Islet precursor cell (in vitro differentiated cells): ENCODE results near the gene NEK9.

Experiments
- DNase-seq: peaks from one replicate; pipeline ENCODE4 v3.0.0-alpha.2; 2018

The NEK9 gene

DNA sequence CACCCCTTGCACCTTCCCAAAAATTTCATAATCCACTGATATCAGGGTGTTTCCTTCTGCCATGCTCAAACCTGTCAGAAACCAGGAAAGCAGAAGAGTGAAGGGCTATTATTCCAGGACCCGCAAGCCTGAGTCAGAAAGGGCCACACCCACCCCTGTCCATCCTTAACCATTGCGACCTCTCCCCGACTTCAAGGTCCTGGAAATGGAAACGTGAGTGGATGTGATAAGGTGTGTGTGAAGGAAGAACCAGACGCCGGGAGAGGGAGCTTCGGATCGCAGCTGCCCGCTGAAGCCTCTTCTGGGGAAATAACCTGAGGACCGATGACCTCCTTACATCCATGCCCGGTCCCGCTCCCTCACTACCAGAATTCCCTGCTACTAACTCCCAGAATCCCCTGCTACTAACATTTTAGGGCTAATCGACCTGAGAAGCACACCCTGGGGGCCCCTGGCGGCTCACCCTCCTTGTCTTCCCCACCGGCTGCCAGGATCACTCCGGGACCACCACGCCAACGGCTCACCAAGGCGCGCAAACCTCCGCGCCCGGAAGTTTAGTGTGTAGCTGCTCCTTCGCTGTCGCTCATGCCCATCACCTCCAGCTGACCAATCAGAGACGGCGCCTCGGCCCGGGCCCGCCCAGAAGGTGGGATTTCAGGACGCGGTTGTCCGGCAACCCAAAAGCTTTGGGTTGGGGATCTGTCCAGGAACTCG, 63.2 kb downstream of the NEK9 start, which contains the start of gene ACYP1:
Gene ACYP1, minus strand, starts transcription at position 534 of the 714 bp plus-strand sequence. Its CDS starts 471 bp downstream, at position 63.
- DNase-seq: peak; percentile 96

- no peak for DNase-seq
These were observed 63.8 kb downstream of the NEK9 start for GRCh38 chr14:75063013-75063412.

- DNase-seq: no peak
These were observed 66.4 kb downstream of the NEK9 start for GRCh38 chr14:75060420-75060819.

DNA sequence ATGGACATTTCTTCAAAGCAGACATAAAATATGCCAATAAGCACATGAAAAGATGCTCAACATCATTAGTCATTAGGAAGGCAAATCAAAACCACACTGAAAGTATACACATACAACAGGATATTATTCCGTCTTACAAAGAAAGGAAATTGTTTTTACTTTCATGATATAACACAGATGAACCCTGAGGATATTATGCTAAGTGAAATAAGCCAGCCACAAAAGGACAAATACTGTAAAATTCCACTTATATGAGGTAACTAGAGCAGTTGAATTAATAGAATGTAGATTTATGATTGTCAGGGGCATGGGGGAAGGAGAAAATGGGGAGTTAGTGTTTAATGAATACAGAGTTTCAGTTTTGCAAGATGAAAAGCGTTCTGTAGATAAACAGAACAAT, 67.2 kb downstream of the NEK9 start:
- DNase-seq: no peak

GRCh38 chr14:75054421-75054820, 72.4 kb downstream of the NEK9 start:
- DNase-seq: no peak

- DNase-seq: no peak
These were observed 73.2 kb downstream of the NEK9 start for GRCh38 chr14:75053396-75054291.

- DNase-seq: no peak
These were observed 75.3 kb downstream of the NEK9 start for GRCh38 chr14:75051556-75051899.

DNA sequence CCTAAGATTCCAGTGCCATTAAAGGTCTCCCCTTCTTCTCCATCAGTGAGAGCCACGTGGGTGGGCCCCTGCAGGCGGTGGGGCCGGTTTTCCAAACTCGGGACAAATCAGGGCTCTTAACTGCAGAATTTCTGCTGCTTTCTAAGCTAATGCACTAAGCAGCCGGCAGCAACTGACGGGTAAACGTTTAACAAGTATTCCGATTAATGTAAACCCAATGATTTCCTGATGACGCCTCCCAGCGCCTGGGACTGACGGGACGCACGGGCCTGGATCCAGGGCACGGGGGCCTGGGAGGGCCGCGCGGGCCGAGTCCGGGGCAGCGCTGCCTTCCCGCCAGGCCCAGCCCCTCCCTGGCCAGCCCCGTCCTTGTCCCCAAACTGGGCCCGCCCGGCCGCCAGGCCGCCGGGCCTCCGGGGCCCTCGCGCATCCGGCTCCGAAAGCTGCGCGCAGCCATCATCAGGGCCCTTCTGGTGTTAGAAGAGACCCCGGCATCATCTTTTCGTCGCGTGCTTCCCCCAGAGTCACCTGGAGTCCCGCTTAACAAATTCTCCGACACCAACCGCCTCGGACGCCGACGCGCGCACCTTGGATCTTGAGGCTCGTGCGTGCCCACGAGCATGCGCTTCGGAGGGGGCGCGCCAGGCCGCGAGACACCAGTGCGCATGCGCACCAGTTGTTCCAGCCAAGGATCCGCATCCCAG, 75.8 kb downstream of the NEK9 start, which contains the start of gene MLH3:
Gene MLH3, minus strand, starts transcription at position 616 of the 704 bp plus-strand sequence. CDS start 1,812 bp downstream, outside the sequence.
- DNase-seq: peak; percentile 87

GRCh38 chr14:75049731-75050201, 77.1 kb downstream of the NEK9 start:
- DNase-seq: no peak

GRCh38 chr14:75049136-75049535, 77.7 kb downstream of the NEK9 start:
- no peak for DNase-seq

GRCh38 chr14:75048101-75048500, 78.7 kb downstream of the NEK9 start:
- no peak for DNase-seq

GRCh38 chr14:75047506-75047905, 79.3 kb downstream of the NEK9 start:
- no peak for DNase-seq

GRCh38 chr14:75046899-75047298, 79.9 kb downstream of the NEK9 start:
- DNase-seq: no peak

DNA sequence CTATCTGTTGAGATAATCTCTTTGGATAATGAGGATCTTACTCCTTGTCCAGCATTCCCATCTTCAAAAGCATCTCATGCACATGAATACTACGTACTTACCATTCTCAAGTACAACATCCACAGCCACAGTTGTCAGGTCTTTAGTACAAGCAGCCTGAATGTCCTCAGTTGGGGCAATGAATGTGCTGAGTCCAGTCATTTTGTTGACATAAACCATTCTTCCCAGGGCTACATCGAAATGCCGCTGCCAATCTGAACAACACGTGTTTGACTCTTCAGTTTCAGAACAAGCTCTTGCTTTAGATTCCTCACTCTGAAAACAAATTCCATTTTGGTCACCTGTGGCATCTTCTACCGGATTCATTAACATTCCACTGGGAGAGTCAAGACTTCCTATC, 80.6 kb downstream of the NEK9 start:
- no peak for DNase-seq

GRCh38 chr14:75044752-75045151, 82.1 kb downstream of the NEK9 start:
- no peak for DNase-seq

DNA sequence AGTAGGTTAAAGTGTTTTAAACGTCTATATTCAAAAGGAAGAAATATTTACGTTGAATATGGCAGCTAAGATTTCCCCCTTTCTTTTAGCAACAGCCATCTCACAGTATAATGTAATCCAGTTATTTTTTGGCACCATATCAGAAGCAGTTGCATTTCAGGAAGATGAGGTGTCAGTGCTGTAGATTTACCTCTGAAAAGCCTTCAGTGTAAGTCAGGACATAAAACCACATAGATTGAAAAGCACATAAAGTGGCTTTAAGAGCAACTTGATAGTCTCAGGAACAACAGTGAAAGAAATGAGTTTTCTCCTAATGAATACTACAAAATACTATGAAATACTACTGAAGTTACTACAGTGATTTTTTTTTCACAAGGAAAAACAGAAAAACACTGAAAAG, 82.5 kb downstream of the NEK9 start:
- DNase-seq: no peak

GRCh38 chr14:75042035-75042434, 84.8 kb downstream of the NEK9 start:
- no peak for DNase-seq

DNA sequence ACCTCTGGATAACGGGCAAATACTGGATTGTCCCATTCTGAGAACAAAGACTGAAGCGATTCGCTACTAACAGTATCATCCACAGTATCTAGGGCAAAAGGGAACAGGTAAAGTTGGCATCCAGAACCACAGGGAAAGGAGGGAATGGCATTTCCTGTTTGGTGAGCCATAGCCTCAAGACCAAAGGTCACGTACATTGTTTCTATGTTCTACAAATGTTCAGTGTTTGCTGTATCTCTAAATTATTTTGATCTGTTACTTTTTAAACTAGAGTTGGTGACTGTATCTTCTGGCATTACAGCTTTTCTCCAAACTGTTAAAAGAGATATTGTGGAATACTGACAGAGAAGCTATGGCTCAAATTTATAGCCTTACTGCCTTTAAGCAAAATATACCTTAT, 85.2 kb downstream of the NEK9 start:
- no peak for DNase-seq

GRCh38 chr14:75040959-75041358, 85.9 kb downstream of the NEK9 start:
- DNase-seq: no peak

DNA sequence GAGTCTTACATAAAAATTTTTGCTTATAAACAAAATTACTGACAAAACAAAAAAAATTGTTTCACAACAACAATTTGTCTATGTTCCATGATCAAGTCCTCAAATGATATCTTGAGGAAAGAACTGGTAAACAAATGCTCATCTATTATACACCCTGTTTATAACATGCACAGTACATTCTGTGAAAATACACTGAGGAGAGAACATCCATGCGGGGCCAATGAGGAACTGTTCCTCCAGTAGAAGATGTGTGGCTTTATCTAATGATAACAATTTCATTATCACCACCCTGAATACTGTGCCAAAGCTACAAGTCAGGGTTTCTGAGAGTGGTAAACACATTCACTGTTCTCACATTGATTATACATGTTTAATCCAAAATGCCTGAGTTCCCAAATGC, 86.3 kb downstream of the NEK9 start:
- no peak for DNase-seq

DNA sequence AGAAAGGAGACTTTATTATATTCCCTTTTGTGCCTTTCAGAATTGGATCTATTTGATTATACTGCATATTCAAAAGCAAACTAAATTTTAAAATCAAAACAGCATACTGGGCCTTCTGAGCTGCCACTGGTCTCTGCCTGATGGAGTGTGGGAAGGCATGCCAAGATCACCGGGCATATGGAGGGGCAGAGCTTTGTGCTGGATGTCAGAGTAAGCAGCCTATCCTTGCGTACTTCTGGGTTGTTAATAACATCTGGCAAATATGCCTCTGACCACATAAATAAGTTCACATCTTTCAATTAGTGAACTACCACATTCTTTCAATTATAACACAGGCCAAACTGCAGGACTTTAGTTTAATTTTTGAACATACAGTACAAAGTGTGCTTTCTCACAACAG, 93.9 kb downstream of the NEK9 start:
- no peak for DNase-seq

GRCh38 chr14:75030147-75030546, 96.7 kb downstream of the NEK9 start:
- no peak for DNase-seq
